CD4-positive, alpha-beta T cell (primary cell): ENCODE measurements around the gene RANBP3L. TPM values are rescaled to one million over a fixed set of nuclear protein-coding genes. Genes with fewer than 3 reads are reported as not detected.

Source experiments
- ATAC-seq: fragments of 200-7000 bp; cut with Tn5 transposase; one replicate; pipeline ENCODE4 v1.10.0; 2022; ENCODE audit warnings: mild to moderate bottlenecking; ENCODE audit not compliant: poor library complexity
- CTCF ChIA-PET: fragments of 350-600 bp; sonication (Branson Sonifier 250); formaldehyde crosslinking; loops from one replicate; lab custom pipeline; 2021; ENCODE audit warnings: antibody characterized with exemption, inconsistent platforms; lab: Charles Lee
- POLR2A ChIA-PET: fragments of 350-600 bp; sonication (Branson Sonifier 250); formaldehyde crosslinking; loops from one replicate; lab custom pipeline; 2021; ENCODE audit warnings: antibody characterized with exemption, inconsistent platforms; lab: Charles Lee
- DNase-seq, 14 experiments: peaks; one replicate each; pipeline ENCODE4 v3.0.0-alpha.2; 2013 to 2020; ENCODE audit warnings: mixed read lengths in 2 of 14
- H3K27ac ChIP-seq, 2 donors: one replicate each; pipeline versions ENCODE4 v1.5.1 to v1.7.0; 2013; ENCODE audit warnings: low read length in 2 of 2, low read depth in 1 of 2, mild to moderate bottlenecking in 1 of 2
- H3K27me3 ChIP-seq, 2 experiments: 1 replicate in 1 of 2; 2 replicates in 1 of 2; pipeline versions ENCODE4 v1.6.1 to v1.7.0; 2013; ENCODE audit warnings: low read length in 2 of 2, control low read depth in 1 of 2, mild to moderate bottlenecking in 1 of 2, moderate library complexity in 1 of 2; ENCODE audit not compliant: insufficient read depth in 2 of 2, control insufficient read depth in 1 of 2
- H3K36me3 ChIP-seq: one replicate; pipeline ENCODE4 v1.6.1; 2013; ENCODE audit warnings: low read length, control low read depth; ENCODE audit not compliant: insufficient read depth
- H3K4me1 ChIP-seq: one replicate; pipeline ENCODE4 v1.6.1; 2013; ENCODE audit warnings: low read length, control low read depth; ENCODE audit not compliant: insufficient read depth
- H3K4me3 ChIP-seq: one replicate; pipeline ENCODE4 v1.5.1; 2013; ENCODE audit warnings: mild to moderate bottlenecking, low read length, moderate library complexity
- H3K9me3 ChIP-seq, 2 experiments: 1 replicate in 1 of 2; 2 replicates in 1 of 2; pipeline versions ENCODE4 v1.6.1 to v1.7.0; 2013; ENCODE audit warnings: low read length in 2 of 2, mild to moderate bottlenecking in 2 of 2, control low read depth in 1 of 2, moderate library complexity in 1 of 2; ENCODE audit not compliant: control insufficient read depth in 1 of 2, insufficient read depth in 1 of 2
- H3K27ac Mint-ChIP-seq: one replicate; pipeline ENCODE4 v1.8.0; 2020; ENCODE audit warnings: mixed read lengths
- H3K27me3 Mint-ChIP-seq: one replicate; pipeline ENCODE4 v1.8.0; 2021; ENCODE audit warnings: mixed read lengths
- H3K36me3 Mint-ChIP-seq: one replicate; pipeline ENCODE4 v1.8.0; 2021; ENCODE audit warnings: low read depth, mixed read lengths
- H3K4me1 Mint-ChIP-seq: one replicate; pipeline ENCODE4 v1.8.0; 2021; ENCODE audit warnings: low read depth, mixed read lengths
- H3K4me3 Mint-ChIP-seq: one replicate; pipeline ENCODE4 v1.8.0; 2020; ENCODE audit warnings: mild to moderate bottlenecking, mixed read lengths
- H3K9me3 Mint-ChIP-seq: one replicate; pipeline ENCODE4 v1.8.0; 2020; ENCODE audit warnings: mixed read lengths
- intact Hi-C, 2 experiments: fragments of 100-400 bp; cut with DNase I in 1 of 2; cut with micrococcal nuclease in 1 of 2; formaldehyde crosslinking; loops; one replicate each; pipeline versions ENCODE4 v1.15.1 to v1.9.0; 2023 to 2025; cut with DNase I, micrococcal nuclease
- total RNA-seq, 174 experiments: library from RNA in 2 of 174; stranded (reverse) in 2 of 174; gene quantifications; one replicate each; pipeline ENCODE4 v1.2.3 and lab custom pipeline; 2021 to 2026
- TF ChIP-seq, protein P1 (sequence below): fragments of 200-600 bp; IDR thresholded peaks from one replicate; pipeline ENCODE4 v1.8.0; 2022; ENCODE audit warnings: antibody characterized with exemption, mild to moderate bottlenecking

The RANBP3L gene
- total RNA-seq, 2 experiments from 2014 or later, result not detected

DNA sequence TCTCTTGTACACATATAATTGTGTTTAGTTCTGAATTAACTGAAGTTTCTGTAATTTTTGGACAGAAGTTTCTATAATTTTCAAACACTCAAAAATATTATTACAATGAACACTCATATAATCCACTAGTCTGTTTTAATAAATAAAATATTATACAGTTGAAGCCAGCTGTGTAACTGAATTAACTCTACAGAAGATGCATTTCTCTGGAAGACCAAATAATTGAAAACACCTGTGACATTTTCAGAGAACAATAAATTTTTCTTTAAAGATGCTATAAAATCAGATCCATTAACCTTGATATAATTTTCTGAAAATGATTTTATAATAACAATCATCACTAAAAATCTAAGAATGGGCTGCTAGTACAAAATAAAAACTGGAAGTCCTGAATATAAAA is 74.7 kb downstream of the RANBP3L start:
- Mint-ChIP-seq H3K27me3 (no peaks in the 10 kb centered on the region), H3K4me3 (no peak overlapping the region), H3K9me3 (no peaks in the 10 kb centered on the region), H3K4me1 (peaks cover 9% of the 10 kb centered on the region), H3K36me3 (no peaks in the 10 kb centered on the region), H3K27ac (no peak overlapping the region)
- DNase-seq (no peak), ATAC-seq (no peak)
- Histone ChIP-seq H3K27me3 (no peaks in the 10 kb centered on the region), H3K36me3 (peaks cover 17% of the 10 kb centered on the region), H3K4me1 (no peaks in the 10 kb centered on the region), H3K4me3 (no peak overlapping the region), H3K9me3 (no peaks in the 10 kb centered on the region), H3K27ac (no peak overlapping the region)
- ChIA-PET CTCF (no interaction called here), POLR2A (interaction anchor here (1.3 kb wide), 1 partner anchor 14 kb away, joined by 3 read pairs; the partner anchor contains the start of gene NADK2)
- intact Hi-C loops, result no loop called here
- TF ChIP-seq, protein P1, sequence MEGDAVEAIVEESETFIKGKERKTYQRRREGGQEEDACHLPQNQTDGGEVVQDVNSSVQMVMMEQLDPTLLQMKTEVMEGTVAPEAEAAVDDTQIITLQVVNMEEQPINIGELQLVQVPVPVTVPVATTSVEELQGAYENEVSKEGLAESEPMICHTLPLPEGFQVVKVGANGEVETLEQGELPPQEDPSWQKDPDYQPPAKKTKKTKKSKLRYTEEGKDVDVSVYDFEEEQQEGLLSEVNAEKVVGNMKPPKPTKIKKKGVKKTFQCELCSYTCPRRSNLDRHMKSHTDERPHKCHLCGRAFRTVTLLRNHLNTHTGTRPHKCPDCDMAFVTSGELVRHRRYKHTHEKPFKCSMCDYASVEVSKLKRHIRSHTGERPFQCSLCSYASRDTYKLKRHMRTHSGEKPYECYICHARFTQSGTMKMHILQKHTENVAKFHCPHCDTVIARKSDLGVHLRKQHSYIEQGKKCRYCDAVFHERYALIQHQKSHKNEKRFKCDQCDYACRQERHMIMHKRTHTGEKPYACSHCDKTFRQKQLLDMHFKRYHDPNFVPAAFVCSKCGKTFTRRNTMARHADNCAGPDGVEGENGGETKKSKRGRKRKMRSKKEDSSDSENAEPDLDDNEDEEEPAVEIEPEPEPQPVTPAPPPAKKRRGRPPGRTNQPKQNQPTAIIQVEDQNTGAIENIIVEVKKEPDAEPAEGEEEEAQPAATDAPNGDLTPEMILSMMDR, result no peak

DNA sequence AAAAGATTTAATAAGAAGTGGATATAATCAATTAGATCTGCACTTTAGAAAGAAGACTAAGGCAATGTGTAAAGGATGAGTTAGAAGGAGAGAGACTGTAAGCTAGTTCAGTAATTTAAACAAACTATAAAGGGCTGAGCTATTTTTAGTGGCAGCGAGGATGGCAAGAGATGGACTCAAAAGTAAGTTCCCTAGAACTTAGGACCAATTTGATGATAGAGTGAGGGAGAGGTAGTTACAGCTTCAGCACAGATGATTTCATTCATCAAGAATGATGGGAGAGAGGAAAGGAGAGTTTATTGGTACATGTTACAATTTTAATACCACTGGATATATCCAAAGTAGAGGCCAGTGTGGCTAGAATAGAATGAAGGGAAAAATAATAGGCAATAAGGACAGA is 79.1 kb downstream of the RANBP3L start:
- Histone ChIP-seq H3K27me3 (no peaks in the 10 kb centered on the region), H3K4me1 (no peaks in the 10 kb centered on the region), H3K4me3 (no peak overlapping the region), H3K36me3 (peaks cover 39% of the 10 kb centered on the region), H3K27ac (no peak overlapping the region), H3K9me3 (no peaks in the 10 kb centered on the region)
- TF ChIP-seq, protein P1, result no peak
- no peak for ATAC-seq
- Mint-ChIP-seq H3K27me3 (no peaks in the 10 kb centered on the region), H3K4me1 (no peaks in the 10 kb centered on the region), H3K27ac (no peak overlapping the region), H3K4me3 (no peak overlapping the region), H3K9me3 (no peaks in the 10 kb centered on the region), H3K36me3 (peaks cover 29% of the 10 kb centered on the region)
- no peak for DNase-seq
- ChIA-PET CTCF (no interaction called here), POLR2A (no interaction called here)
- intact Hi-C loops, result no loop called here

DNA sequence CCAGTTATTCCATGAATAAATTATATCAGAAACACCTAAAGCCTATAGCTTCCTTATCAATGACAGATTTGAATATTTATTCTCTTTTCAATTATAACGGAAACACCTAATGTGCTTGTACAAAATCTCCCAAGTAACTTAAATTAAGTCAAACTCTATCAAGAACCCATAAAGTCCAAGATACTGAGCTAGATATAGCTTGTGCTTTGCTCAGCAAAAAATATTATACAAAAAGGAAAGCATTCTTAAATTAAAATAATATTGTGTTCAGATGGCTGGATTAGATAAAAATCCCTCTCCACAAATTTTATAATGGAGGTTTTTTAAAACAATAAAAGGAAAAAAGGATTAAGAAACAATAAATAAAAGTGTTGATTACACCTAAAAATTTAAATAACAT is 83.7 kb downstream of the RANBP3L start:
- intact Hi-C loops, result loop anchor here (10.0 kb wide), 2 partner anchors 87 to 287 kb away; partner anchors contain the start of gene RANBP3L (in 1 of the 2)
- Mint-ChIP-seq H3K4me1 (no peaks in the 10 kb centered on the region), H3K27me3 (no peaks in the 10 kb centered on the region), H3K27ac (no peak overlapping the region), H3K36me3 (peaks cover 66% of the 10 kb centered on the region), H3K9me3 (no peaks in the 10 kb centered on the region), H3K4me3 (no peak overlapping the region)
- Histone ChIP-seq H3K27me3 (no peaks in the 10 kb centered on the region), H3K9me3 (no peaks in the 10 kb centered on the region), H3K4me1 (no peaks in the 10 kb centered on the region), H3K36me3 (peaks cover 27% of the 10 kb centered on the region), H3K4me3 (no peak overlapping the region), H3K27ac (no peak overlapping the region)
- ChIA-PET POLR2A (interaction anchor here (2.6 kb wide), 1 partner anchor 24 kb away, joined by 10 read pairs; the partner anchor contains the start of gene NADK2), CTCF (interaction anchor here (1.0 kb wide), 1 partner anchor 24 kb away, joined by 3 read pairs; the partner anchor contains the start of gene NADK2)
- TF ChIP-seq, protein P1, result no peak
- ATAC-seq (no peak), DNase-seq (no peak)
